Neural progenitor cell (in vitro differentiated cells): Measurements from ENCODE around the gene TNFRSF14. TPM values are rescaled to one million over a fixed set of nuclear protein-coding genes. Genes with fewer than 3 reads are reported as not detected.

ENCODE experiments used
- DNase-seq: peaks from one replicate; pipeline ENCODE4 v3.0.0-alpha.2; 2016; ENCODE audit warnings: low spot score
- H2AFZ ChIP-seq: fragments of 200-600 bp; sonication (generic); replicated peaks from 2 replicates; pipeline ENCODE4 v1.6.1; 2016; ENCODE audit warnings: antibody characterized with exemption
- H3F3A ChIP-seq: fragments of 200-600 bp; sonication (generic); 2 replicates; pipeline ENCODE4 v1.6.1; 2016; ENCODE audit warnings: antibody characterized with exemption, low read depth
- H3K27ac ChIP-seq: fragments of 200-600 bp; sonication (generic); 2 replicates; pipeline ENCODE4 v1.5.1; 2016; ENCODE audit warnings: mild to moderate bottlenecking
- H3K27me3 ChIP-seq: fragments of 200-600 bp; sonication (generic); 2 replicates; pipeline ENCODE4 v1.6.1; 2016; ENCODE audit warnings: mild to moderate bottlenecking, moderate library complexity
- H3K36me3 ChIP-seq: fragments of 200-600 bp; sonication (generic); 2 replicates; pipeline ENCODE4 v1.5.1; 2016
- H3K4me1 ChIP-seq: fragments of 200-600 bp; sonication (generic); 2 replicates; pipeline ENCODE4 v1.6.1; 2016; ENCODE audit warnings: mixed run types
- H3K4me2 ChIP-seq: fragments of 200-600 bp; sonication (generic); 2 replicates; pipeline ENCODE4 v1.6.1; 2016
- H3K4me3 ChIP-seq: fragments of 200-600 bp; sonication (generic); 2 replicates; pipeline ENCODE4 v1.5.1; 2016
- H3K79me2 ChIP-seq: fragments of 200-600 bp; sonication (generic); 2 replicates; pipeline ENCODE4 v1.6.1; 2016; ENCODE audit warnings: low read depth
- H3K9ac ChIP-seq: fragments of 200-600 bp; sonication (generic); 2 replicates; pipeline ENCODE4 v1.6.1; 2016
- H3K9me3 ChIP-seq: fragments of 200-600 bp; sonication (generic); 2 replicates; pipeline ENCODE4 v1.5.1; 2016; ENCODE audit warnings: low read depth
- H4K20me1 ChIP-seq: fragments of 200-600 bp; sonication (generic); 2 replicates; pipeline ENCODE4 v1.6.1; 2016; ENCODE audit warnings: low read depth
- H3K27ac Mint-ChIP-seq: 3 replicates; pipeline ENCODE4 v1.8.0; 2021; ENCODE audit warnings: mixed read lengths
- H3K27me3 Mint-ChIP-seq: 2 replicates; pipeline ENCODE4 v1.8.0; 2022; ENCODE audit warnings: low read depth, mild to moderate bottlenecking, inconsistent platforms, moderate library complexity, mixed read lengths; ENCODE audit not compliant: insufficient read depth
- H3K36me3 Mint-ChIP-seq: 3 replicates; pipeline ENCODE4 v1.8.0; 2021; ENCODE audit warnings: mixed read lengths
- H3K4me1 Mint-ChIP-seq: 3 replicates; pipeline ENCODE4 v1.8.0; 2021; ENCODE audit warnings: mixed read lengths
- H3K4me3 Mint-ChIP-seq: 3 replicates; pipeline ENCODE4 v1.8.0; 2021; ENCODE audit warnings: mild to moderate bottlenecking, moderate library complexity, mixed read lengths
- H3K9me3 Mint-ChIP-seq: 3 replicates; pipeline ENCODE4 v1.8.0; 2020; ENCODE audit warnings: mixed read lengths
- EZH2 ChIP-seq: fragments of 200-600 bp; sonication (generic); IDR thresholded peaks from 2 replicates; pipeline ENCODE4 v1.6.1; 2017; ENCODE audit warnings: antibody characterized with exemption, mild to moderate bottlenecking, moderate library complexity
- EZH2phosphoT487 ChIP-seq: fragments of 200-600 bp; sonication (generic); IDR thresholded peaks from 2 replicates; pipeline ENCODE4 v1.6.1; 2017; ENCODE audit warnings: antibody characterized with exemption
- total RNA-seq: library from RNA; depleted of rRNA; stranded (reverse); fragments of >200 nt; gene quantifications from 2 replicates; pipeline ENCODE4 v1.2.3, GENCODE V29; 2015; ENCODE audit warnings: low replicate concordance
- TF ChIP-seq, protein P1 (sequence below): fragments of 200-600 bp; sonication (generic); IDR thresholded peaks from 2 replicates; pipeline ENCODE4 v1.5.1; 2017; ENCODE audit warnings: antibody characterized with exemption, mild to moderate bottlenecking

TNFRSF14 gene
- total RNA-seq, 1 donor from 2014 or later, result not detected

DNA sequence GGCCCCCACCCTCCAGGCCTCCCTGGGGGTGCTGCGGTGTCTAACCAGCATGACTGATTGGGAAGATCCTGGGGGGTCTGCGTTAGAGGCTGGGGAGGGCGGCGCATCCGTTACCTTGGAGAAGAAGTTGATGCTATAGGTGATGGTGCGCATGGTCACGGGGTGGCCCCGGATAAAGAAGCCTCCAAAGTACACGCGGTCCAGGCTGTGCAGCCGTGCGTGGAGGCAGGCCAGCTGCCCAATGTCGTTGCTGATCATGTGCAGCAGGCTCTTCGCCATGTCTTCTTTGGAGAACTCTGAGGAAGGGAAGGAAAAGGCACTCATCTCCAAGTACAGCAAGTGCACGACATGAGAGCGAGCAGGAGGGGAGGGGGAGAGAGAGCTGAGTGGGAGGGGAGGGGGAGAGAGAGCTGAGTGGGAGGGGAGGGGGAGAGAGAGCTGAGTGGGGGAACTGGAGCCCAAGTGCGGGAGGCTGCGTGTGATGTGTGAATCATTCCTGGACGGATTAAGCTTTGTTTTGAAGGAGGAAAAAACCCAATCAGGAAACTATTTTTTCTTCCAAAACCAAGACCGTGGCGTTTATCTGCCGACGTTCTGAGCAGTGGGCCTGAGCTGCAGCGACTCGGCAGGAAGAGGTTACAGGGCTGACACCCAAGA lies 37.0 kb upstream of the TNFRSF14 start:
- Histone ChIP-seq H3K36me3 (no peaks in the 10 kb centered on the region), H3K4me3 (no peak overlapping the region), H3K79me2 (peaks cover 26% of the 10 kb centered on the region), H2AFZ (no peak overlapping the region), H3K9ac (no peak overlapping the region), H3K9me3 (no peaks in the 10 kb centered on the region), H3K27ac (no peak overlapping the region), H3K4me2 (no peak overlapping the region), H3K27me3 (no peaks in the 10 kb centered on the region), H3K4me1 (peaks cover 1% of the 10 kb centered on the region), H4K20me1 (peaks cover 68% of the 10 kb centered on the region), H3F3A (no peaks in the 10 kb centered on the region)
- Mint-ChIP-seq H3K4me1 (peaks cover 7% of the 10 kb centered on the region), H3K27ac (no peak overlapping the region), H3K4me3 (no peak overlapping the region), H3K36me3 (peaks cover 10% of the 10 kb centered on the region), H3K9me3 (no peaks in the 10 kb centered on the region), H3K27me3 (peaks cover 2% of the 10 kb centered on the region)
- TF ChIP-seq, protein P1, sequence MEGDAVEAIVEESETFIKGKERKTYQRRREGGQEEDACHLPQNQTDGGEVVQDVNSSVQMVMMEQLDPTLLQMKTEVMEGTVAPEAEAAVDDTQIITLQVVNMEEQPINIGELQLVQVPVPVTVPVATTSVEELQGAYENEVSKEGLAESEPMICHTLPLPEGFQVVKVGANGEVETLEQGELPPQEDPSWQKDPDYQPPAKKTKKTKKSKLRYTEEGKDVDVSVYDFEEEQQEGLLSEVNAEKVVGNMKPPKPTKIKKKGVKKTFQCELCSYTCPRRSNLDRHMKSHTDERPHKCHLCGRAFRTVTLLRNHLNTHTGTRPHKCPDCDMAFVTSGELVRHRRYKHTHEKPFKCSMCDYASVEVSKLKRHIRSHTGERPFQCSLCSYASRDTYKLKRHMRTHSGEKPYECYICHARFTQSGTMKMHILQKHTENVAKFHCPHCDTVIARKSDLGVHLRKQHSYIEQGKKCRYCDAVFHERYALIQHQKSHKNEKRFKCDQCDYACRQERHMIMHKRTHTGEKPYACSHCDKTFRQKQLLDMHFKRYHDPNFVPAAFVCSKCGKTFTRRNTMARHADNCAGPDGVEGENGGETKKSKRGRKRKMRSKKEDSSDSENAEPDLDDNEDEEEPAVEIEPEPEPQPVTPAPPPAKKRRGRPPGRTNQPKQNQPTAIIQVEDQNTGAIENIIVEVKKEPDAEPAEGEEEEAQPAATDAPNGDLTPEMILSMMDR, result no peak
- TF ChIP-seq EZH2phosphoT487, result no peak
- TF ChIP-seq EZH2, result no peak
- DNase-seq, result no peak

DNA sequence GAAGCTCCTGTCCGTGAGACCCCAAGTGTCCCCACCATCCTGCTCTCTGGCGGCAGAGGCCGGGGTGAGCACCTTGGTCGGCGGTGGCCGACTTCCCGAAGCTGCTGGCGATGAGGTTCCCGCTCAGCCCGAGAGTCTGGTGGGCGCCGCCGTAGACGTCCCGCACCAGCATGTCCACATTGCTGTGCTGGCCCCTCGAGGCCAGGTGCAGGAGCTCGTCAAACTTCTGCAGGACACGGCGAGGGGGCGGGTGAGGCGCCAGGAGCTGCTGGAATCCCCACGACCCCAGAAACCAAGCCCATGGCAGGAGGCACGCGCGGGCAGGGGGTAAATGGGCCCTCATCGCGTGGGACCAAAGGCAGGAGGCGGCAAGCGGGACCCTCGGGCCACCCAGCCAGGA lies 36.4 kb upstream of the TNFRSF14 start:
- TF ChIP-seq, protein P1, result no peak
- TF ChIP-seq EZH2, result no peak
- TF ChIP-seq EZH2phosphoT487, result no peak
- Histone ChIP-seq H3K4me2 (no peak overlapping the region), H3K4me3 (no peak overlapping the region), H3K9me3 (no peaks in the 10 kb centered on the region), H3K27me3 (no peaks in the 10 kb centered on the region), H3K36me3 (no peaks in the 10 kb centered on the region), H3K4me1 (peaks cover 7% of the 10 kb centered on the region), H3K27ac (no peak overlapping the region), H3K79me2 (peaks cover 31% of the 10 kb centered on the region), H3K9ac (no peak overlapping the region), H4K20me1 (peaks cover 74% of the 10 kb centered on the region), H2AFZ (no peak overlapping the region), H3F3A (no peaks in the 10 kb centered on the region)
- no peak overlapping the region for H3K4me3 Mint-ChIP-seq
- H3K4me1 Mint-ChIP-seq, result peaks cover 12% of the 10 kb centered on the region
- H3K27me3 Mint-ChIP-seq, result peaks cover 2% of the 10 kb centered on the region
- H3K36me3 Mint-ChIP-seq, result peaks cover 10% of the 10 kb centered on the region
- H3K9me3 Mint-ChIP-seq, result no peaks in the 10 kb centered on the region
- H3K27ac Mint-ChIP-seq, result no peak overlapping the region
- DNase-seq, result no peak

DNA sequence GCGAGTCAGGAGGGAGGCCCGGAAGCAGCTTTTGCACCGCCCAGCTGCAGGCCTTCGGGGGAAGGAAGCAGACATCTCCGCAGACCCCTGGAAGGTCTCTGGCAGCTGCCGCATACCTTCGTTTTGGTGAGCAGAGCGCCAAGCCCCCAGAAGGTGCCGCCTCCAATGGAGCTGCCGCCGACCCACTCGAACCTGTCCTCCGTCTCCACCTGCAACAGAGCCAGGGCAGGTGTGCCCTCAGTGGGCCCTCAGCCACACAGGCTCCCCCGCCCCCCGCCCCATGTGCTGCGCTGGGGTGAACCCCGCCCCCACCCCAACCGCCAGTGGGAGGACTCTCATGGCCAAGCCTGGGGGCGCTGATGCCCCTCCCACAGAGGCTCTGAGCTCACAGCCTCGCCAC lies 36.0 kb upstream of the TNFRSF14 start:
- H3K36me3 ChIP-seq, result no peaks in the 10 kb centered on the region
- Mint-ChIP-seq H3K27ac (no peak overlapping the region), H3K27me3 (peaks cover 2% of the 10 kb centered on the region), H3K36me3 (peaks cover 10% of the 10 kb centered on the region), H3K4me3 (no peak overlapping the region), H3K4me1 (peaks cover 17% of the 10 kb centered on the region), H3K9me3 (no peaks in the 10 kb centered on the region)
- no peak overlapping the region for H3K27ac ChIP-seq
- H3F3A ChIP-seq, result no peaks in the 10 kb centered on the region
- H2AFZ ChIP-seq, result no peak overlapping the region
- no peak for TF ChIP-seq EZH2phosphoT487
- DNase-seq, result no peak
- peaks cover 36% of the 10 kb centered on the region for H3K79me2 ChIP-seq
- H3K9ac ChIP-seq, result no peak overlapping the region
- H4K20me1 ChIP-seq, result peaks cover 78% of the 10 kb centered on the region
- no peak overlapping the region for H3K4me2 ChIP-seq
- H3K9me3 ChIP-seq, result no peaks in the 10 kb centered on the region
- no peaks in the 10 kb centered on the region for H3K27me3 ChIP-seq
- H3K4me3 ChIP-seq, result no peak overlapping the region
- H3K4me1 ChIP-seq, result peaks cover 12% of the 10 kb centered on the region

DNA sequence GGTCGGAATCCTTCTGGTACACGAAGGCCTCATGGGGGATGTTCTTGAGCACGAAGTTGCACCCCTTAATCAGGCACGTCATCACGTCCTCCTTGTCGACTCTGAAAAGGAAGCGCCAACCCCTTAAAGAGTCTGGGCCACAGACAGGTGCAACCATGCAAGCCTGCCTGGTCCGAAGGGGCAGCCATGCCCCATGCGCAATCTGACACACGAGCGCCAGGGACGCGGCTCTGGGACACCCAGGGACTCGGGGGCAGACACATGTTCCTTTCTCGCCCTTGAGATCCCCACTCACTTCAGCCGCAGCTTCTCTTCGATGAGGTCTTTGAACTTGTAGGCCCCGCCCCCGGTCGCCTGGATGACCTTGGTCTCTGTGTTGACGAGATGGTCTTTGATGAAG lies 35.4 kb upstream of the TNFRSF14 start:
- no peak overlapping the region for H3K27ac ChIP-seq
- no peak overlapping the region for H2AFZ ChIP-seq
- H3K27me3 ChIP-seq, result no peaks in the 10 kb centered on the region
- Mint-ChIP-seq H3K27ac (no peak overlapping the region), H3K36me3 (peaks cover 10% of the 10 kb centered on the region), H3K4me3 (no peak overlapping the region), H3K9me3 (no peaks in the 10 kb centered on the region), H3K27me3 (peaks cover 2% of the 10 kb centered on the region), H3K4me1 (peaks cover 20% of the 10 kb centered on the region)
- no peak overlapping the region for H3K9ac ChIP-seq
- H3K9me3 ChIP-seq, result no peaks in the 10 kb centered on the region
- H3K79me2 ChIP-seq, result peaks cover 42% of the 10 kb centered on the region
- no peak for DNase-seq
- TF ChIP-seq EZH2phosphoT487 (no peak), EZH2 (no peak)
- TF ChIP-seq, protein P1, result no peak
- H3F3A ChIP-seq, result no peaks in the 10 kb centered on the region
- H4K20me1 ChIP-seq, result peaks cover 81% of the 10 kb centered on the region
- H3K4me1 ChIP-seq, result peaks cover 16% of the 10 kb centered on the region
- no peak overlapping the region for H3K4me2 ChIP-seq
- H3K36me3 ChIP-seq, result no peaks in the 10 kb centered on the region
- no peak overlapping the region for H3K4me3 ChIP-seq
